Melanocyte of skin (primary cell): ENCODE measurements around the gene L3HYPDH. TPM values are rescaled to one million over a fixed set of nuclear protein-coding genes. Genes with fewer than 3 reads are reported as not detected.

Source experiments
- total RNA-seq, 2 donors: library from RNA; depleted of rRNA; stranded (reverse); fragments of >200 nt; gene quantifications; 2 replicates each; pipeline ENCODE4 v1.2.3, GENCODE V29; 2012

Gene L3HYPDH
- 10 to 100 TPM; 29.6 to 51.3 TPM for total RNA-seq

DNA sequence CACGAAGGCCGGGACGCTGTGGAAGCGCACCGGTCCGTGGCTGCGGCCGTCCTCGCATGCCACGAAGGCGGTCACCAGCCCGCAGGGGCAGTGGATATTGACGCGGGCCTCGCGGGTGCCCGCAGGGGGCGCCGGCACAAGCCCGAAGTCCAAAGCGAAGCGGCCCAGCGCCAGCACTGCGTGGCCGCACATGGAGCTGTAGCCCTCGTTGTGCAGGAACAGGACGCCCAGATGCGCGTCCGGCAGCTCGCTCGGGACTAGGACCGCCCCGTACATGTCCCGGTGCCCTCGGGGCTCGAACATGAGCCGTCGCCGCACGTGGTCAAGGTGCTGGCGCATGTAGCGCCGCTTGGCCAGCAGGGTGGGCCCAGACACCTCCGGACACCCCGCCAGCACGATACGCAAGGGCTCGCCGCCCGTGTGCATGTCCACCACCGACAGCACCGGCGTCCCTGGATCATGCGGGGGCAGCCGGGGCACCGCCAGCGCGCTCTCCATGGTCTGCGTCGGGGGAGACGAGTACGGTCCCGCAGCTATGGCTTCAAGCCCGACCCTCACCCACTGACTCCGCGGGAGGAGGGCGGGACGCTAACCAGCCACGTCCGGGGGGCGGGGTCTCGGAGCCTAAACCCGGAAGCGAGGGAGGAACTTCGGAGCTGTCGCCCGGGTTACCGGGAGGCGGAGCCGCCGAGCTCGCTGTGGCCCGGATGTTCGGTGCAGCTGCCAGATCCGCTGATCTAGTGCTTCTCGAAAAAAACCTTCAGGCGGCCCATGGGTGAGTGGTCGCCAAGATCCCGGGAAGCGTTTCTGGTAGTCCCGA lies at the start of gene L3HYPDH, which contains the start of gene JKAMP:
Gene L3HYPDH (minus strand): TSS at position 590 of the 820 bp plus-strand sequence. CDS start 92 bp downstream, at position 498.
Gene JKAMP (plus strand): TSS at position 699 of the 820 bp plus-strand sequence. CDS start 73 bp downstream, at position 772.

DNA sequence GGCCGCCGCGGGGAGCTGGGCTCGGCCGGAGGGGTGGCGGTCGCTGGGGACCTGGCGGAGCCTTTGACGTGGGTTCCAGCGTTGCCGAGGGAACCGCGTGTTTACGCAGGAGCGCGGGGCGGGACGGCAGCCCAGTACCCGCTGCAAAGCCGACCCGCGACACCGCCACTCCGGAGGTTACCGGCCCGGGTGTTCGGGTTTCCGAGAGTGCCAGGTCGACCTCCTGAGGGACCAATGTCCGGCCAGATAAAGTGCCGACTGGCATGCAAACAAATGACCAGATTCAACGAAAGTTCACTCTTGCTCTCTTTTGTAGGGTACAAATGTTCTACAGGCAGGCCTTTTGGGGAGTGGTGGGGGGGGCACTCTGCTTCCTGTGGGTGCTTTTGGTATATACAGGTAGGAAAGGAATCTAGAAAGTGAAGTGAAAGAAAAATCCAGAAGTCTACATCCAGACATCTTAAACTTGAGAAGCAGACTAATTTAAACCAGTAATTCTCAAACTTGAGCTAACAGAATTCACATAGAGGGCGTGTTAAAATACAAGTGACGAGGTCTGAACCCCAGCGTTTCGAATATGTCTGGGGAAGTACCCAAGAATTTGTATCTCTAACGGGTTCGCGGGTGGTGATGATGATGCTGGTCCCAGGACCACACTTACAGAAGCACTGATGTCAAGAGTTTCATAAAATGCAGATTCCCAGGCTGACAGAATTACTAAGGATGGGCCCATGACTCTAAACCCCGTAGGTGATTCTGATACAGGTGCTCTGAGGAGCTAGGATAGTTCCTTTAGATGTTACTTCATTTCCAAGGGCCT lies 18.7 kb downstream of the L3HYPDH start, which contains the start of gene GPR135:
Gene GPR135 (minus strand): TSS at position 65 of the 820 bp plus-strand sequence. CDS start 154 bp downstream, outside the sequence.

Other genes starting within 250 kb of the L3HYPDH start
- 1 to 10 TPM in 1 of 2 donors, under 1 TPM in 1; 0.69 to 2.7 TPM for gene GPR135, start 19.0 kb downstream of the L3HYPDH start, total RNA-seq
- gene JKAMP, start 109 bp upstream of the L3HYPDH start, total RNA-seq = 100 to 1,000 TPM in 1 of 2 donors, 10 to 100 TPM in 1; 93.9 to 107 TPM
- not detected for gene CCDC175, start 92.4 kb upstream of the L3HYPDH start, total RNA-seq